Measurements from ENCODE around the gene RNF181.
A peak's percentile ranks its signal among the peaks of the same experiment; 100 is the strongest.
"Not testable (repeated sequence)": the region's sequence is repeated elsewhere in the genome, so short reads cannot be mapped to it uniquely, and the experiment has no call there.

Gene RNF181

DNA sequence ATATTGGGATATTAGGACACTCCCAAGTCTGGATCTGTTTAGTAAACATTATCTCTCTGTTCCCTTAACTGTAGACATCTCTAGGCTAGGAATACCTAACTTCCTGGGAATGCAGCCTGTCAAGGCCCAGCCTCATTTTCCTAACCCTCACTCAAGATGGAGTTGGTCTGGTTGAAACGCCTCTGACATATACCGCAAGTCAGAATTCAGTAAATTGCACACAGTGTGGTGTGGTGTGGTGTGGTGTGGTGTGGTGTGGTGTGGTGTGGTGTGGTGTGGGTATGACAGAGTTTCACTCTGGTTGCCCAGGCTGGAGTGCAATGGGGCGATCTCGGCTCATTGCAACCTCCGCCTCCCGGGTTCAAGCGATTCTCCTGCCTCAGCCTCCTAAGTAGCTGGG lies 19.2 kb downstream of the RNF181 start:
- H3K27ac Mint-ChIP-seq (ENCODE audit: low read depth); H3K4me3 Mint-ChIP-seq; H3K9me3 Mint-ChIP-seq; H3K27me3 Mint-ChIP-seq; DNase-seq (ENCODE audit: low spot score in 2 of 2); ATAC-seq (replicated peaks; ENCODE audit: extremely low read depth, poor library complexity, severe bottlenecking): not testable (repeated sequence)
- Mint-ChIP-seq H3K36me3 (ENCODE audit: insufficient read depth) (peaks cover 19% of the 10 kb centered on the region), H3K4me1 (peaks cover 29% of the 10 kb centered on the region)

DNA sequence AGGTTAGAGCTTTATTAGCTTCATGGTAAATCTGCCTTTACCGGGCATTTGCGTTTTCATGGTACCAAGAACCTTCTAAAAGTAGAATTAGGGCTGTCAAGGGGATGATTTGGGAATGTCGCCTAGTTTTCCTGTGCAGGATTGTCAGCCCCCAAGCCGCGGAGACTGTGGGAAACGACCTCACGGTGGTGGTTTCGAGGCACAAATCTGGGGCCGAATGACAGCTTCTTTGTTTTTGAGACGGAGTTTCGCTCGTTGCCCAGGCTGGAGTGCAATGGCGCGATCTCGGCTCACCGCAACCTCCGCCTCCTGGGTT lies 19.8 kb downstream of the RNF181 start:
- Mint-ChIP-seq H3K27me3 (no peaks in the 10 kb centered on the region), H3K36me3 (ENCODE audit: insufficient read depth) (peaks cover 16% of the 10 kb centered on the region), H3K4me1 (peaks cover 25% of the 10 kb centered on the region), H3K27ac (ENCODE audit: low read depth) (peak overlapping the region; percentile 88), H3K9me3 (no peaks in the 10 kb centered on the region), H3K4me3 (peak overlapping the region; percentile 95)
- no peak for DNase-seq (ENCODE audit: low spot score in 2 of 2)
- ATAC-seq (replicated peaks; ENCODE audit: extremely low read depth, poor library complexity, severe bottlenecking), result no peak

DNA sequence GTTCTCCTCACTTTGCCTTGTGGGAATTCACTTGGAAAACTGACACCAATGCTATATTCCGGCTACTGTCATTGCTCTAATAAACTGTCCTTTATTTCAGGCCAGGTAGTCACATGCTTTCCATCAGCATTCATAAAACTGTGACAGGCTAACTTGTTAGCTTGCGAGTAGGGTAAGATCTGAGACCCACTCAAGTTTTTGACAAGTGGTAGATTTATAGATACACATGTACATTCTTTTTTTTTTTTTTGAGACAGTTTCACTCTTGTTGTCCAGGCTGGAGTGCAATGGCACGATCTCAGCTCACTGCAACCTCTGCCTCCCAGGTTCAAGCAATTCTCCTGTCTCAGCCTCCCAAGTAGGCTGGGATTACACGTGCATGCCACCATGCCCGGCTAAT lies 22.2 kb downstream of the RNF181 start:
- H3K9me3 Mint-ChIP-seq; H3K27me3 Mint-ChIP-seq; DNase-seq (ENCODE audit: low spot score in 2 of 2); H3K27ac Mint-ChIP-seq (ENCODE audit: low read depth); ATAC-seq (replicated peaks; ENCODE audit: extremely low read depth, poor library complexity, severe bottlenecking): not testable (repeated sequence)
- Mint-ChIP-seq H3K4me1 (peaks cover 19% of the 10 kb centered on the region), H3K4me3 (peak overlapping the region; percentile 95), H3K36me3 (ENCODE audit: insufficient read depth) (peaks cover 29% of the 10 kb centered on the region)

DNA sequence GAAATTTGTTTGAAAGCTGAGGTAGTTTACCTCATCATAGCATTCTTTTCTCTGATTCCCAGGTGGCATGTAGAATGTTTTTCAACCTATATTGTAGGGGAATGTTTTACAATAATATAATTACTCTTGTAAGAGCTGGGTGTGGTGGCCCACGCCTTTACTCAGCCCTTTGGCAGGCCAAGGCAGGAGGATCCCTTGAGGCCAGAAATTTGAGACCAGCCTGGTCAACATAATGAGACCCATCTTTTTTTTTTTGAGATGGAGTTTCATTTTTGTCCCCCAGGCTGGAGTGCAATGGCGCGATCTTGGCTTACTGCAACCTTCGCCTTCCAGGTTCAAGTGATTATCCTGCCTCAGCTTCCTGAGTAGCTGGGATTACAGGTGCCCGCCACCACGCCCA lies 24.1 kb downstream of the RNF181 start:
- no peak overlapping the region for H3K27ac Mint-ChIP-seq (ENCODE audit: low read depth)
- no peak for ATAC-seq (replicated peaks; ENCODE audit: extremely low read depth, poor library complexity, severe bottlenecking)
- H3K4me3 Mint-ChIP-seq, result no peak overlapping the region
- no peaks in the 10 kb centered on the region for H3K27me3 Mint-ChIP-seq
- no peak for DNase-seq (ENCODE audit: low spot score in 2 of 2)
- H3K36me3 Mint-ChIP-seq (ENCODE audit: insufficient read depth), result peaks cover 47% of the 10 kb centered on the region
- H3K9me3 Mint-ChIP-seq, result no peaks in the 10 kb centered on the region
- H3K4me1 Mint-ChIP-seq, result peaks cover 19% of the 10 kb centered on the region

DNA sequence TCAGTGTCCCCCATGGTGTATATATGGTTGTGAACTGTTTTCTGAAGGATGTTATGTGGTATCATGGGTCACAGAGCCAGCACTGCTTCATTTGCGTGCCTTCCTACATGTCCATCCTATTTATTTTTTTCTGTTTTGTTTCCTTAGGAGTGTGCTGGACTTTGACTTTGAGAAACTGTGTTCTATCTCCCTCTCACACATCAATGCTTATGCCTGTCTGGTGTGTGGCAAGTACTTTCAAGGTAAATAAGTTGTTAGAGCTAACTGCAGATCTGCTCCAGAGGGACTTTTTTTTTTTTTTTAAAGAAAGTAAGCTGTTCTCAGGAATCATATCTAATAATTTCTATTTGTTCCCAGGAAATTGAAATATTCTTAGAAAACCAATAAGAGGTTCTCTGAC lies 25.8 kb downstream of the RNF181 start:
- H3K4me1 Mint-ChIP-seq, result peaks cover 13% of the 10 kb centered on the region
- no peak for DNase-seq (ENCODE audit: low spot score in 2 of 2)
- no peak for ATAC-seq (replicated peaks; ENCODE audit: extremely low read depth, poor library complexity, severe bottlenecking)
- H3K27me3 Mint-ChIP-seq, result no peaks in the 10 kb centered on the region
- no peaks in the 10 kb centered on the region for H3K9me3 Mint-ChIP-seq
- peaks cover 61% of the 10 kb centered on the region for H3K36me3 Mint-ChIP-seq (ENCODE audit: insufficient read depth)
- no peak overlapping the region for H3K27ac Mint-ChIP-seq (ENCODE audit: low read depth)
- no peak overlapping the region for H3K4me3 Mint-ChIP-seq

DNA sequence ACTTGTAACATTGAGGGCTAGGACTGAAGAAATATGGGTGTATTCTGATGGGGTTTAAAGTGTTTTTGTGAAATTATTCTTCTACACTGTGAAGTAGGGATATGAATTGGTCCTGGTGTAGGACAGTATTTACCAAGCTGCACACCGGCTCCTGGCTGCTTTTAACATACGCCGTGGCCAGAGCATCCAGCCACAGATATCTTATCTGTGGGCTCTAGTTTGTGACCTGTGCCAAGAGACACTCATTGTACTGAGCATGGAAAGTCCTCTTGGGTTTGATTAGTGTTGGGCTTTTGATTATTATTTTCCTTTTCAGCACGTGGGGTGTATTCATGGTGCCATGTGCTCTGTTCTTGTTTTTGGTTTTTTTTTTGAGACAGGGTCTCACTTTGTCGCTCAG lies 28.4 kb downstream of the RNF181 start:
- DNase-seq (ENCODE audit: low spot score in 2 of 2), result no peak
- peaks cover 79% of the 10 kb centered on the region for H3K36me3 Mint-ChIP-seq (ENCODE audit: insufficient read depth)
- no peak for ATAC-seq (replicated peaks; ENCODE audit: extremely low read depth, poor library complexity, severe bottlenecking)
- peaks cover 3% of the 10 kb centered on the region for H3K4me1 Mint-ChIP-seq
- H3K4me3 Mint-ChIP-seq, result no peak overlapping the region
- H3K27me3 Mint-ChIP-seq, result no peaks in the 10 kb centered on the region
- no peaks in the 10 kb centered on the region for H3K9me3 Mint-ChIP-seq
- H3K27ac Mint-ChIP-seq (ENCODE audit: low read depth), result no peak overlapping the region

DNA sequence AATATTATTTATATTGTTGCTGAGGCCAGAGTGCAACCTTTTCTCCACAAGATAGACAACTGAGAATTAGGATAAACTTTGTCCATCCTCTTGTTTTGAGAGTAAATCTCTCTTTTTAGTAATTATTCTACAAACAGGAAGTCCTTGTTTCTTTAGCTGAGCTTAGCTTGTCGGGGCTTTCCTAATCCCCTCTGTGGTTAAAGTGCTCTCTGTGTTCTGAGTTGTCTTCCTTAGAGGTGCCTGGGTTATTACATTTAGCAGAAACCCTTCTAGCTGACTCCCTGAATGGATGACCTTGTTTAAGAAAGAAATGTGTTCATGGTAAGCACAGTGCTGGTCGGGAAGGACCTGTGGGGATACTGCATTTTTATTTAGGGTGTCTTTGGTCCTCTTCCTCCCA lies 33.1 kb downstream of the RNF181 start:
- Mint-ChIP-seq H3K27ac (ENCODE audit: low read depth) (no peak overlapping the region), H3K27me3 (no peaks in the 10 kb centered on the region), H3K4me1 (no peaks in the 10 kb centered on the region), H3K36me3 (ENCODE audit: insufficient read depth) (peaks cover 90% of the 10 kb centered on the region), H3K4me3 (no peak overlapping the region), H3K9me3 (no peaks in the 10 kb centered on the region)
- ATAC-seq (replicated peaks; ENCODE audit: extremely low read depth, poor library complexity, severe bottlenecking) (peak; percentile 52), DNase-seq (ENCODE audit: low spot score in 2 of 2) (no peak)

DNA sequence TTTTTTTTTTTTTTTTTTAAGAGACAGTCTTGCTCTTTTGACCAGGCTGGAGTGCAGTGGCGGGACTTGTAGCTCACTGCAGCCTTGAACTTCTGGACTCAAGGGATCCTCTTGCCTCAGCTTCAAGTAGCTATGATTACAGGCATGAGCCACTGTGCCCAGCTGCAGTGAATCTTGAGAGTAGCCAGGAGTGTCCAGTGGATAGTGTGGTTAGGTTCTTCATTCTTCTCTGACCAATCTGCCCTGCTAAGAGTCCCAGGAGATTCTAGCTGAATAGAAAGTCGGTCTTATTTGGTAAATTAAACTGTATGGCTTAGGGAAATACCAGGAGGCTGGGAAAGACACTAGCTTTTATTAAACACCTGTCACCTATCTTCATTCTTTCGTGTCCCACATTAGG lies 35.8 kb downstream of the RNF181 start:
- no peak overlapping the region for H3K27ac Mint-ChIP-seq (ENCODE audit: low read depth)

DNA sequence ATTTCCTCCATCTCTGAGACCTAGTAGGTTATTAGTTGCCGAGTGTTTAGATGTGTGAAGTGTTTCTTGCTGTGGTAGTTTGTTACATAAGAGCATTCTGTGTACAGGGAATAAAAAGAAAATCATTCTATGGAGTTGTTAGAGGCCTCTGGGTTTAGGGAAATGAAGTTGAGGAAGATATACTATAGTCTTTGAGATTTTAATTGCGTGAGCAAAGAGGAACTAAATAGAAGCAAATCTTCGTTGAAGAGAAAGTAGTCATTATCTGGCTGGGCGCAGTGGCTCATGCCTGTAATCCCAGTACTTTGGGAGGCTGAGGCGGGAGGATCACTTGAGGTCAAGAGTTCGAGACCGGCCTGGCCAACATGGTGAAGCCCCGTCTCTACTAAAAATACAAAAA lies 39.5 kb downstream of the RNF181 start:
- Mint-ChIP-seq H3K27ac (ENCODE audit: low read depth) (no peak overlapping the region), H3K4me3 (no peak overlapping the region), H3K9me3 (no peaks in the 10 kb centered on the region), H3K36me3 (ENCODE audit: insufficient read depth) (peaks cover 84% of the 10 kb centered on the region), H3K4me1 (peaks cover 20% of the 10 kb centered on the region), H3K27me3 (no peaks in the 10 kb centered on the region)
- DNase-seq (ENCODE audit: low spot score in 2 of 2) (no peak), ATAC-seq (replicated peaks; ENCODE audit: extremely low read depth, poor library complexity, severe bottlenecking) (no peak)

More for the DNA sequence above, 35.8 kb downstream of the RNF181 start:
- ATAC-seq (replicated peaks; ENCODE audit: extremely low read depth, poor library complexity, severe bottlenecking) (no peak), DNase-seq (ENCODE audit: low spot score in 2 of 2) (no peak)
- Mint-ChIP-seq H3K9me3 (no peaks in the 10 kb centered on the region), H3K4me3 (no peak overlapping the region), H3K36me3 (ENCODE audit: insufficient read depth) (peaks cover 82% of the 10 kb centered on the region), H3K4me1 (peaks cover 14% of the 10 kb centered on the region), H3K27me3 (no peaks in the 10 kb centered on the region)

DNA sequence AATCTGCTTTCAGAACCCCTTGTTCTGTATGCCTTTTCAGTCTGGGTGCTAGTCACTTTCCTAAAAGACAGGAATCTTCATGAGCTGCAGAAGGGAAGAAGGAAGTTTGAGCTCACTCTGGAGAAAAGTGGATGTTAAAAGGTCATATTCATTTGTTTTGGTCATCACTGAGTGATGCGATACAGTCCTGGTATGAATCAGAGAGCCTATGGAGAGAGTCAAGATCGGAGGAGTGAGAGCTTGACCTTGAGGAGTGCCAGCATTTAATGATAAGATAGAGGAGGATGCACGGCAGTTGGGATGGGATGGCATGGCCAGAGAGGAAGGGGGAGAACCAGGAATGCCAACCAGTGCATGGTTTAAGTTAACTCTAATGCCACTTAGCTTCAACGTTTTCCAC lies 40.1 kb downstream of the RNF181 start:
- DNase-seq (ENCODE audit: low spot score in 2 of 2) (no peak), ATAC-seq (replicated peaks; ENCODE audit: extremely low read depth, poor library complexity, severe bottlenecking) (no peak)
- Mint-ChIP-seq H3K27ac (ENCODE audit: low read depth) (no peak overlapping the region), H3K9me3 (no peaks in the 10 kb centered on the region), H3K27me3 (no peaks in the 10 kb centered on the region), H3K4me1 (peaks cover 20% of the 10 kb centered on the region), H3K36me3 (ENCODE audit: insufficient read depth) (peaks cover 84% of the 10 kb centered on the region), H3K4me3 (no peak overlapping the region)

DNA sequence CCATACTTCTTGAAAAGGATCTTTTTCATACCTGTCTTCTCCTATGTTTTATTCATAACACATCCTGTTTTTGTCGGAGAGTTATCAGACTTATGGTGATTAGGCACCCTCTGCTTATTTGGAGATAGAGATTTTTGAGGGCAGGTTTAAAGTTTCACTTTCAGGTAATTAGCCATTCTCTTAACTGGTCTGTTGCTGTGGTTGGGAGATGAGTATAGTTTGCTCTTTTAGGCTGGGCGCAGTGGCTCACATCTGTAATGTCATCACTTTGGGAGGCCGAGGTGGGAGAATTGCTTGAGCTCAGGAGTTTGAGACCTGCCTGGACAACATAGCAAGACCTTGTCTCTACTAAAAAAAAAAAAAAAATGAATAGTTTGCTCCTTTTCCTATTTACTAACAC lies 47.2 kb downstream of the RNF181 start:
- H3K36me3 Mint-ChIP-seq (ENCODE audit: insufficient read depth), result peaks cover 93% of the 10 kb centered on the region
- ATAC-seq (replicated peaks; ENCODE audit: extremely low read depth, poor library complexity, severe bottlenecking), result no peak
- peaks cover 6% of the 10 kb centered on the region for H3K4me1 Mint-ChIP-seq
- no peak overlapping the region for H3K4me3 Mint-ChIP-seq
- no peaks in the 10 kb centered on the region for H3K27me3 Mint-ChIP-seq
- H3K9me3 Mint-ChIP-seq, result no peaks in the 10 kb centered on the region
- H3K27ac Mint-ChIP-seq (ENCODE audit: low read depth), result peak overlapping the region; percentile 67
- no peak for DNase-seq (ENCODE audit: low spot score in 2 of 2)

DNA sequence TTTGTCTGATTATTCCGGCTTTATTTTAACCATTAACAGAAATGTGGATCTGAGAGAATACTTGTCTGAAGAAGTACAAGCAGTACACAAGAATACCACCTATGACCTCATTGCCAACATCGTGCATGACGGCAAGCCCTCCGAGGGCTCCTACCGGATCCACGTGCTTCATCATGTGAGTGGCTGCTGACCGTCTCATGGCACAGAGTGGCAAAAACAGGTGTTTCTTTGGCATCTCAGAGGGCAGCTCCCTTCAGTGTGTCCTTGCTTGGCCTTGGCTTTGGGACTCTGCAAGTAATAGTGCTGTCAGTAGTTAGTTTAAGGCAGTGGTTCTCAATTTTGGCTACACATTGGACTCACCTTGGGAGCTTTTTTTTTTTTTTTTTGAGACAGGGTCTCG lies 49.4 kb downstream of the RNF181 start:
- peaks cover 85% of the 10 kb centered on the region for H3K36me3 Mint-ChIP-seq (ENCODE audit: insufficient read depth)
- H3K27me3 Mint-ChIP-seq, result no peaks in the 10 kb centered on the region
- peaks cover 6% of the 10 kb centered on the region for H3K4me1 Mint-ChIP-seq
- no peaks in the 10 kb centered on the region for H3K9me3 Mint-ChIP-seq
- ATAC-seq (replicated peaks; ENCODE audit: extremely low read depth, poor library complexity, severe bottlenecking), result no peak
- H3K4me3 Mint-ChIP-seq, result no peak overlapping the region
- no peak for DNase-seq (ENCODE audit: low spot score in 2 of 2)
- H3K27ac Mint-ChIP-seq (ENCODE audit: low read depth), result no peak overlapping the region

DNA sequence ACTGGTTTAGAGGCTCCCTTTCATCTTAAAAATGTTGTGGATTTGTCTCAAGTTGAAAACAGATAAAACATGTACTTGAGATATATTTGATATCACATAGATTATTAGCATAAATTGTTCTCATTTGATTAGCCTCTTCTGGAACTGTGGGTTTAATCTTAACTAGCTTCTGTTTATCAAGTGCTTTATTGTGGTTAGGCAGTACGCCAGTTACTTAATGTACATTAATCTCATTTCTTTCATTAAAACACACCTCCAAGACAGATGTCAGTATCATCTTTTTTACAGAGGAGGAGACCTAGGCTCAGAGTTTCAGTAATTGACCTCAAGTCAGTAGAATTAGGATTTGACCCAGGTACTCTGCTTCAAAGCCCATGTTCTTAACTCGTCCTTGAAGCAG lies 50.6 kb downstream of the RNF181 start:
- Mint-ChIP-seq H3K9me3 (no peaks in the 10 kb centered on the region), H3K27me3 (no peaks in the 10 kb centered on the region), H3K36me3 (ENCODE audit: insufficient read depth) (peaks cover 83% of the 10 kb centered on the region), H3K27ac (ENCODE audit: low read depth) (no peak overlapping the region), H3K4me1 (peaks cover 6% of the 10 kb centered on the region), H3K4me3 (no peak overlapping the region)
- DNase-seq (ENCODE audit: low spot score in 2 of 2) (no peak), ATAC-seq (replicated peaks; ENCODE audit: extremely low read depth, poor library complexity, severe bottlenecking) (no peak)

Data from central memory CD8-positive, alpha-beta T cell (primary cell).